Measurements from ENCODE around the gene ZNF514.

The ZNF514 gene

GRCh38 chr2:95166065-95166763, 6.6 kb upstream of the ZNF514 start:
- no peak for TF ChIP-seq CTCF (IDR thresholded peaks at IDR 0.05; ENCODE audit: insufficient read depth, low read depth, low read length, missing control alignments)
- no peak for DNase-seq (ENCODE audit: low read depth)
- H3K4me3 ChIP-seq (ENCODE audit: low read length), result peak overlapping the region; percentile 88

DNA sequence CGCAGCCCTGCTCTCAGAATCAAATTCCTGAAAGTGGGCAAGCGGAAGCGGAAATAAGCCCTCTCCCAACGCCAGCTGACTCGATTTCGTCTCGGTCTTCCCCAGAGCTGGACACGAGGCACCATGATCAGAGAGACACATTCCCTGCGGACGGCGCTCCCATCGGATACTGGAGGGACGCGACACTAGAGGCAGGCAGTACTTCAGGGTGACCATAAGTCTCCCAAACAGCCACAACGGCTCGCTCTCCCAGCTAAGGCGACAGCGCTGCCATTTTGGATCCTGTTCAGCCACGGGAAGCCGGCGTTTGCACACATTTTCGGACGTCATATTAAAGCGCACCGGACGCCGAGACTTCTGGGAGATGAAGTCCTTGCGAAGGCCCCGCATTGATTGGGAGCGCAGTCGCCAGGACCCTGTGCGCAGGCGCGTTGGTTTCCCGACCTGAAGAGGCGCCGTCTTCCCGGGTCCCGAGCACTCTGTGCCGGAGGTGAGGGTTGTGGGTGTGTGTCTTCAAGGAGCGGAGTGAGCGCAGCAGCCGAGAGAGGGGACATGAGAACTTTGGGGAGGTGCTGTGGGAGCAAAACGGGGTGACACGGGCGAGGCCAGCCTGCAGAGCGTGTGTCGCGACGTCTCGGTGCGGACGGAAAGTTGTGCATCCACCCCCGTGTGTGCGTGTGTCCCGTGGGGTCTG, 5.9 kb upstream of the ZNF514 start, which contains the start of gene ZNF2:
TSS of gene ZNF2 (plus strand) at position 439 of the 694 bp plus-strand sequence. CDS start 10,418 bp downstream, outside the sequence.
- TF ChIP-seq CTCF (IDR thresholded peaks at IDR 0.05; ENCODE audit: insufficient read depth, low read depth, low read length, missing control alignments), result peak; percentile 5
- peak within 1 kb of the TSS; percentile 88 for H3K4me3 ChIP-seq (ENCODE audit: low read length)
- DNase-seq (ENCODE audit: low read depth), result peak; percentile 99

DNA sequence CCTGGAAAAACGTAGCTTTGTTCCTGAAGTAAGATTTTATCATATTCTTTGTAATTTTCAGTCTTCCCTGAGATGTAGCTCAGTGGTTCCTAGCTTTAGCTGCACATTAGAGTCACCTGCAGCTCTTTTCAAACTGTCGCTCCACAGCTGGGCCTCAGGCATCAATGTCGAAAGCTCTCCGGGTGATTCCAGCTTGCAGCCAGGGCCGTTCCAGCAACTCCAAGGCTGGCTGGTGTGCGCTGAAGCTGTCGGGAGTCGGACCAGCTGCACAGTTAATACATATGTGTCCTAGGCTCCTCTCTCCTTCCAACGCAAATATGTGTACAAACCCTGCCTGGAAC, 5.4 kb upstream of the ZNF514 start:
- no peak for DNase-seq (ENCODE audit: low read depth)
- peak overlapping the region; percentile 88 for H3K4me3 ChIP-seq (ENCODE audit: low read length)
- no peak for TF ChIP-seq CTCF (IDR thresholded peaks at IDR 0.05; ENCODE audit: insufficient read depth, low read depth, low read length, missing control alignments)

DNA sequence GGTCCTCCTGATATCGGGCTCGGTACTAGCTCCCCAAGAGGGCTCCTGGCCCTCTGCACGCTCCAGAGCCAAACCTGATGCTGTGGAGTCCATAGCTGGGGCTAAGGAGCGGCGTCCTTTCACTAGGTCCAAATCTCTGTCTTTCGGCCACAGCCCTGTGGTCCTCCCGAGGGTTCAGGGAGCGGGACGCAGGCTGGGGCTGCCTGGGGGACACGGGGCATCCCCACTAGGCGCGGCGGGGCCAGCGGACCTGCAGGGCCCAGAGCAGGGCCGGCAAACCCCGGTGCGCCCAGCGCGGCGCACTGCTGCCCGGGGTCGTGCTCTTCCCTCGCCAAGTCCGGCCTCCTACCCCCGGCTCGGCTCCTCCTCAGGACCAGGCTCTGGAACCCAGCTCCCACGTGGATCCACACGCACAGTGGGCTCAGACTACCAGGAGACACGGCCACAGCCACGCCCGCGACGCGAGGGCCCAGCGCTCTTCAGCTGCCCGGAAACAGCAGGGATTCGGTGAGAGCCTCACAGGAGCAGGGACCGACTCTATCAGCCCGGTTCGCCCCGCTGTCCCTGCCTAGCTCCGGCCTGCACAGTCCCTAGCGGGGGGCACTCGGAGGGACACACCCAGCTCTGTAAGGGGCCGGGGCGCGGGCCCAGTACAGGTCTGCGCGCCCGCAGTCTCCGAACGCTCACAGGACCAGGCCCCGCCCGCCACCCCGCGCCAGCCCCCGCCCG, 593 bp downstream of the ZNF514 start:
- DNase-seq (ENCODE audit: low read depth), result peak; percentile 37
- no peak for TF ChIP-seq CTCF (IDR thresholded peaks at IDR 0.05; ENCODE audit: insufficient read depth, low read depth, low read length, missing control alignments)
- peak overlapping the region; percentile 74 for H3K4me3 ChIP-seq (ENCODE audit: low read length)

DNA sequence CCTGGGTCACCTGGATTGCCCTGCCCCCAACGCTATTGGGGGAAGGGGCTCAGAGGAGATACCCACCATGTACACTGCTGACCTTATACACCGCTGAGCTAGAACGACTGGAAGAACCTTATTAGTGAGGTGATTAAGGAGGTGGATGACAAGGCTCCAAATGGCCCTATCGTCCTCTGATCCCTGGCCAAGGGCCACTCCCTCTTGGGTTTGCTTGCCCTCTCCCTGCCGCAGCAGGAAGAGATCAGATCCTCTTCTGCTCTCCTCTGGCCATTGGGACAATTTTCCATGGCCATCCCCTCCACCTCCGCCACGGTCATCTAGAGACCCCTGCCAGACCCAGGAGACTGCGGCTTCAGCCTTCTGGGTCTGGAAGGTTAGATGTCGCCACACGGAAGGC, 1.2 kb downstream of the ZNF514 start:
- DNase-seq (ENCODE audit: low read depth), result no peak
- TF ChIP-seq CTCF (IDR thresholded peaks at IDR 0.05; ENCODE audit: insufficient read depth, low read depth, low read length, missing control alignments), result no peak
- peak overlapping the region; percentile 74 for H3K4me3 ChIP-seq (ENCODE audit: low read length)

- H3K4me3 ChIP-seq (ENCODE audit: low read length), result no peak overlapping the region
- no peak for DNase-seq (ENCODE audit: low read depth)
- TF ChIP-seq CTCF (IDR thresholded peaks at IDR 0.05; ENCODE audit: insufficient read depth, low read depth, low read length, missing control alignments), result no peak
Measured at GRCh38 chr2:95149397-95149984, 10.2 kb downstream of the ZNF514 start.

Measured in epithelial cell of esophagus (primary cell).